ENCODE data around the gene COLEC12. TPM values are rescaled to one million over a fixed set of nuclear protein-coding genes. Genes with fewer than 3 reads are reported as not detected.

The COLEC12 gene
- total RNA-seq: not detected in 2 replicates

GRCh38 chr18:500632-501405, at the start of gene COLEC12:
Gene COLEC12, minus strand, starts transcription at chr18:500701. Its CDS starts 187 bp downstream, at chr18:500514.
- no peaks in the 10 kb centered on the region for H3K36me3 Mint-ChIP-seq (ENCODE audit: low read depth)
- no peak for DNase-seq (ENCODE audit: low spot score)
- no peaks in the 10 kb centered on the region for H3K4me1 Mint-ChIP-seq (ENCODE audit: low read depth)
- no peak within 1 kb of the TSS for H3K4me3 Mint-ChIP-seq
- intact Hi-C loops (cut with micrococcal nuclease): loop anchor here (5.0 kb wide), 1 partner anchor 411 kb away; no protein-coding TSS in a partner anchor
- no peak within 1 kb of the TSS for H3K27ac Mint-ChIP-seq
- H3K9me3 Mint-ChIP-seq: no peaks in the 10 kb centered on the region
- H3K27me3 Mint-ChIP-seq (ENCODE audit: insufficient read depth): peaks cover 28% of the 10 kb centered on the region

- intact Hi-C loops (cut with micrococcal nuclease): no loop called here
- DNase-seq (ENCODE audit: low spot score): no peak
- Mint-ChIP-seq H3K4me1 (ENCODE audit: low read depth) (no peaks in the 10 kb centered on the region), H3K4me3 (no peak overlapping the region), H3K36me3 (ENCODE audit: low read depth) (no peaks in the 10 kb centered on the region), H3K27ac (no peak overlapping the region), H3K9me3 (no peaks in the 10 kb centered on the region), H3K27me3 (ENCODE audit: insufficient read depth) (no peaks in the 10 kb centered on the region)
Observed at GRCh38 chr18:549967-550366, 49.5 kb upstream of the COLEC12 start.

- Mint-ChIP-seq H3K36me3 (ENCODE audit: low read depth) (no peaks in the 10 kb centered on the region), H3K4me3 (no peak overlapping the region), H3K4me1 (ENCODE audit: low read depth) (no peaks in the 10 kb centered on the region), H3K9me3 (no peaks in the 10 kb centered on the region), H3K27me3 (ENCODE audit: insufficient read depth) (peaks cover 5% of the 10 kb centered on the region), H3K27ac (no peak overlapping the region)
- no peak for DNase-seq (ENCODE audit: low spot score)
- intact Hi-C loops (cut with micrococcal nuclease): no loop called here
Observed at GRCh38 chr18:543447-544078, 43.1 kb upstream of the COLEC12 start.

- Mint-ChIP-seq H3K36me3 (ENCODE audit: low read depth) (no peaks in the 10 kb centered on the region), H3K27me3 (ENCODE audit: insufficient read depth) (no peaks in the 10 kb centered on the region), H3K4me3 (no peak overlapping the region), H3K27ac (no peak overlapping the region), H3K4me1 (ENCODE audit: low read depth) (no peaks in the 10 kb centered on the region), H3K9me3 (no peaks in the 10 kb centered on the region)
- intact Hi-C loops (cut with micrococcal nuclease): no loop called here
- DNase-seq (ENCODE audit: low spot score): no peak
Observed at GRCh38 chr18:533995-534601, 33.6 kb upstream of the COLEC12 start.

GRCh38 chr18:532632-533031, 32.1 kb upstream of the COLEC12 start:
- H3K27ac Mint-ChIP-seq: no peak overlapping the region
- no peak overlapping the region for H3K4me3 Mint-ChIP-seq
- no peaks in the 10 kb centered on the region for H3K4me1 Mint-ChIP-seq (ENCODE audit: low read depth)
- no peaks in the 10 kb centered on the region for H3K36me3 Mint-ChIP-seq (ENCODE audit: low read depth)
- no peak for DNase-seq (ENCODE audit: low spot score)
- H3K9me3 Mint-ChIP-seq: no peaks in the 10 kb centered on the region
- intact Hi-C loops (cut with micrococcal nuclease): no loop called here
- no peaks in the 10 kb centered on the region for H3K27me3 Mint-ChIP-seq (ENCODE audit: insufficient read depth)

GRCh38 chr18:532018-532417, 31.5 kb upstream of the COLEC12 start:
- peaks cover 5% of the 10 kb centered on the region for H3K27me3 Mint-ChIP-seq (ENCODE audit: insufficient read depth)
- H3K27ac Mint-ChIP-seq: no peak overlapping the region
- H3K4me3 Mint-ChIP-seq: no peak overlapping the region
- H3K4me1 Mint-ChIP-seq (ENCODE audit: low read depth): no peaks in the 10 kb centered on the region
- no peaks in the 10 kb centered on the region for H3K36me3 Mint-ChIP-seq (ENCODE audit: low read depth)
- H3K9me3 Mint-ChIP-seq: no peaks in the 10 kb centered on the region
- no peak for DNase-seq (ENCODE audit: low spot score)
- intact Hi-C loops (cut with micrococcal nuclease): no loop called here

- Mint-ChIP-seq H3K9me3 (no peaks in the 10 kb centered on the region), H3K36me3 (ENCODE audit: low read depth) (no peaks in the 10 kb centered on the region), H3K27me3 (ENCODE audit: insufficient read depth) (peaks cover 9% of the 10 kb centered on the region), H3K4me1 (ENCODE audit: low read depth) (no peaks in the 10 kb centered on the region), H3K4me3 (no peak overlapping the region), H3K27ac (no peak overlapping the region)
- intact Hi-C loops (cut with micrococcal nuclease): no loop called here
- DNase-seq (ENCODE audit: low spot score): no peak
Observed at GRCh38 chr18:527146-527545, 26.6 kb upstream of the COLEC12 start.

- no peaks in the 10 kb centered on the region for H3K9me3 Mint-ChIP-seq
- H3K27ac Mint-ChIP-seq: no peak overlapping the region
- no peak for DNase-seq (ENCODE audit: low spot score)
- H3K27me3 Mint-ChIP-seq (ENCODE audit: insufficient read depth): peaks cover 9% of the 10 kb centered on the region
- no peak overlapping the region for H3K4me3 Mint-ChIP-seq
- no peaks in the 10 kb centered on the region for H3K36me3 Mint-ChIP-seq (ENCODE audit: low read depth)
- no peaks in the 10 kb centered on the region for H3K4me1 Mint-ChIP-seq (ENCODE audit: low read depth)
- intact Hi-C loops (cut with micrococcal nuclease): no loop called here
Observed at GRCh38 chr18:526681-527080, 26.2 kb upstream of the COLEC12 start.

GRCh38 chr18:525036-525797, 24.7 kb upstream of the COLEC12 start:
- H3K27ac Mint-ChIP-seq: no peak overlapping the region
- H3K4me3 Mint-ChIP-seq: no peak overlapping the region
- DNase-seq (ENCODE audit: low spot score): no peak
- H3K4me1 Mint-ChIP-seq (ENCODE audit: low read depth): no peaks in the 10 kb centered on the region
- H3K27me3 Mint-ChIP-seq (ENCODE audit: insufficient read depth): peaks cover 9% of the 10 kb centered on the region
- no peaks in the 10 kb centered on the region for H3K9me3 Mint-ChIP-seq
- intact Hi-C loops (cut with micrococcal nuclease): no loop called here
- H3K36me3 Mint-ChIP-seq (ENCODE audit: low read depth): no peaks in the 10 kb centered on the region

- H3K4me3 Mint-ChIP-seq: no peak overlapping the region
- H3K27ac Mint-ChIP-seq: no peak overlapping the region
- no peak for DNase-seq (ENCODE audit: low spot score)
- H3K36me3 Mint-ChIP-seq (ENCODE audit: low read depth): no peaks in the 10 kb centered on the region
- peaks cover 9% of the 10 kb centered on the region for H3K27me3 Mint-ChIP-seq (ENCODE audit: insufficient read depth)
- no peaks in the 10 kb centered on the region for H3K9me3 Mint-ChIP-seq
- H3K4me1 Mint-ChIP-seq (ENCODE audit: low read depth): no peaks in the 10 kb centered on the region
- intact Hi-C loops (cut with micrococcal nuclease): no loop called here
Observed at GRCh38 chr18:524466-524865, 24.0 kb upstream of the COLEC12 start.

- no peaks in the 10 kb centered on the region for H3K9me3 Mint-ChIP-seq
- peaks cover 9% of the 10 kb centered on the region for H3K27me3 Mint-ChIP-seq (ENCODE audit: insufficient read depth)
- H3K4me3 Mint-ChIP-seq: no peak overlapping the region
- H3K36me3 Mint-ChIP-seq (ENCODE audit: low read depth): no peaks in the 10 kb centered on the region
- no peak for DNase-seq (ENCODE audit: low spot score)
- H3K4me1 Mint-ChIP-seq (ENCODE audit: low read depth): peaks cover 6% of the 10 kb centered on the region
- no peak overlapping the region for H3K27ac Mint-ChIP-seq
- intact Hi-C loops (cut with micrococcal nuclease): no loop called here
Observed at GRCh38 chr18:523561-523960, 23.1 kb upstream of the COLEC12 start.

GRCh38 chr18:519019-519879, 18.7 kb upstream of the COLEC12 start:
- Mint-ChIP-seq H3K9me3 (no peaks in the 10 kb centered on the region), H3K27me3 (ENCODE audit: insufficient read depth) (peaks cover 2% of the 10 kb centered on the region), H3K27ac (no peak overlapping the region), H3K4me3 (no peak overlapping the region), H3K4me1 (ENCODE audit: low read depth) (peaks cover 12% of the 10 kb centered on the region), H3K36me3 (ENCODE audit: low read depth) (no peaks in the 10 kb centered on the region)
- intact Hi-C loops (cut with micrococcal nuclease): no loop called here
- no peak for DNase-seq (ENCODE audit: low spot score)
